ENCODE data around the gene PPP1R26.
"Not testable (repeated sequence)": the region's sequence is repeated elsewhere in the genome, so short reads cannot be mapped to it uniquely, and the experiment has no call there.

The PPP1R26 gene

GRCh38 chr9:135505406-135506187 lies 26.0 kb downstream of the PPP1R26 start:
- no peak for DNase-seq (ENCODE audit: low read depth in 2 of 2)

- no peak for DNase-seq (ENCODE audit: low read depth in 2 of 2)
Observed at GRCh38 chr9:135506327-135507103, 26.9 kb downstream of the PPP1R26 start.

GRCh38 chr9:135507104-135508035 lies 27.8 kb downstream of the PPP1R26 start:
- no peak for DNase-seq (ENCODE audit: low read depth in 2 of 2)

- no peak for DNase-seq (ENCODE audit: low read depth in 2 of 2)
Observed at GRCh38 chr9:135508211-135508820, 28.7 kb downstream of the PPP1R26 start.

GRCh38 chr9:135509458-135509857 lies 29.9 kb downstream of the PPP1R26 start:
- no peak for DNase-seq (ENCODE audit: low read depth in 2 of 2)

- DNase-seq (ENCODE audit: low read depth in 2 of 2): no peak
Observed at GRCh38 chr9:135512241-135512603, 32.6 kb downstream of the PPP1R26 start.

- DNase-seq (ENCODE audit: low read depth in 2 of 2): no peak
Observed at GRCh38 chr9:135512904-135513303, 33.3 kb downstream of the PPP1R26 start.

- no peak for DNase-seq (ENCODE audit: low read depth in 2 of 2)
Observed at GRCh38 chr9:135513351-135513846, 33.8 kb downstream of the PPP1R26 start.

GRCh38 chr9:135513906-135514305 lies 34.3 kb downstream of the PPP1R26 start:
- DNase-seq (ENCODE audit: low read depth in 2 of 2): not testable (repeated sequence)

GRCh38 chr9:135514342-135515082 lies 34.9 kb downstream of the PPP1R26 start:
- no peak for DNase-seq (ENCODE audit: low read depth in 2 of 2)

GRCh38 chr9:135515083-135515951 lies 35.7 kb downstream of the PPP1R26 start:
- no peak for DNase-seq (ENCODE audit: low read depth in 2 of 2)

- DNase-seq (ENCODE audit: low read depth in 2 of 2): no peak
Observed at GRCh38 chr9:135516132-135516860, 36.7 kb downstream of the PPP1R26 start.

GRCh38 chr9:135517407-135517822 lies 37.8 kb downstream of the PPP1R26 start:
- no peak for DNase-seq (ENCODE audit: low read depth in 2 of 2)

GRCh38 chr9:135519179-135519971 lies 39.8 kb downstream of the PPP1R26 start:
- no peak for DNase-seq (ENCODE audit: low read depth in 2 of 2)

- DNase-seq (ENCODE audit: low read depth in 2 of 2): no peak
Observed at GRCh38 chr9:135520916-135521607, 41.5 kb downstream of the PPP1R26 start, which contains the start of gene LCN1. TSS of gene LCN1 (plus strand) at chr9:135521440. CDS start at chr9:135521498, 58 bp downstream.

GRCh38 chr9:135521608-135522095 lies 42.1 kb downstream of the PPP1R26 start:
- no peak for DNase-seq (ENCODE audit: low read depth in 2 of 2)
